HG03442 (cell line): ENCODE data around the gene NES.

Experiments
- ATAC-seq: cut with Tn5 transposase; IDR thresholded peaks from one replicate; pipeline ENCODE4 v1.9.1; 2021; ENCODE audit warnings: mild to moderate bottlenecking, moderate library complexity; ENCODE audit not compliant: unreplicated experiment

The NES gene

GRCh38 chr1:156704166-156704711 is 27.0 kb upstream of the NES start:
- ATAC-seq: no peak

GRCh38 chr1:156703741-156704140 is 26.5 kb upstream of the NES start:
- ATAC-seq: no peak

- no peak for ATAC-seq
These were observed 26.1 kb upstream of the NES start for GRCh38 chr1:156703336-156703735.

GRCh38 chr1:156700736-156701531 is 23.7 kb upstream of the NES start:
- ATAC-seq: no peak

- ATAC-seq: no peak
These were observed 21.8 kb upstream of the NES start for GRCh38 chr1:156698995-156699394.

- no peak for ATAC-seq
These were observed 20.3 kb upstream of the NES start for GRCh38 chr1:156697481-156697880.

- no peak for ATAC-seq
These were observed 19.5 kb upstream of the NES start for GRCh38 chr1:156696755-156697154.

GRCh38 chr1:156694690-156694962 is 17.4 kb upstream of the NES start:
- no peak for ATAC-seq

GRCh38 chr1:156693848-156694689 is 16.9 kb upstream of the NES start:
- ATAC-seq: no peak

GRCh38 chr1:156692925-156693847 is 16.0 kb upstream of the NES start:
- no peak for ATAC-seq

- ATAC-seq: no peak
These were observed 15.3 kb upstream of the NES start for GRCh38 chr1:156692441-156692924.

GRCh38 chr1:156691665-156692440 is 14.6 kb upstream of the NES start:
- no peak for ATAC-seq

- no peak for ATAC-seq
These were observed 14.0 kb upstream of the NES start for GRCh38 chr1:156691191-156691590.

- no peak for ATAC-seq
These were observed 13.4 kb upstream of the NES start for GRCh38 chr1:156690675-156691036.

- ATAC-seq: no peak
These were observed 12.9 kb upstream of the NES start for GRCh38 chr1:156689953-156690674.

GRCh38 chr1:156689035-156689952 is 12.1 kb upstream of the NES start:
- no peak for ATAC-seq

- no peak for ATAC-seq
These were observed 7.1 kb upstream of the NES start for GRCh38 chr1:156684227-156684782.
